WTC11 (cell line): ENCODE measurements around the gene CTNNA2. TPM values are rescaled to one million over a fixed set of nuclear protein-coding genes. Genes with fewer than 3 reads are reported as not detected.

ENCODE experiments used
- ATAC-seq: fragments of 200-7000 bp; cut with Tn5 transposase; 2 replicates; pipeline ENCODE4 v1.10.0; 2021; ENCODE audit warnings: mild to moderate bottlenecking, moderate library complexity
- CTCF ChIA-PET: fragments of 300-600 bp; sonication (Branson Sonifier 250); formaldehyde crosslinking; loops from one replicate; lab custom pipeline; 2021; ENCODE audit warnings: antibody characterized with exemption; lab: Charles Lee
- POLR2A ChIA-PET: fragments of 350-600 bp; sonication (Branson Sonifier 250); formaldehyde crosslinking; loops from one replicate; lab custom pipeline; 2021; ENCODE audit warnings: antibody characterized with exemption; lab: Charles Lee
- DNase-seq: peaks from one replicate; pipeline ENCODE4 v3.0.0; 2021; ENCODE audit warnings: low spot score
- H3K27ac Mint-ChIP-seq: 2 replicates; pipeline ENCODE4 v1.8.0; 2021; ENCODE audit warnings: mixed read lengths
- H3K27me3 Mint-ChIP-seq: 2 replicates; pipeline ENCODE4 v1.8.0; 2021; ENCODE audit warnings: low read depth, mild to moderate bottlenecking, moderate library complexity, mixed read lengths
- H3K36me3 Mint-ChIP-seq: 2 replicates; pipeline ENCODE4 v1.8.0; 2021; ENCODE audit warnings: mixed read lengths
- H3K4me1 Mint-ChIP-seq: 2 replicates; pipeline ENCODE4 v1.8.0; 2022; ENCODE audit warnings: mixed read lengths
- H3K4me3 Mint-ChIP-seq: 2 replicates; pipeline ENCODE4 v1.8.0; 2021; ENCODE audit warnings: mild to moderate bottlenecking, moderate library complexity, mixed read lengths
- H3K9me3 Mint-ChIP-seq: 2 replicates; pipeline ENCODE4 v1.8.0; 2021; ENCODE audit warnings: mixed read lengths
- CREB1 ChIP-seq: sonication (generic); formaldehyde crosslinking; IDR thresholded peaks from 2 replicates; pipeline ENCODE4 v1.8.0; 2023; ENCODE audit warnings: mild to moderate bottlenecking, missing genetic modification reagents
- ELF4 ChIP-seq: sonication (generic); formaldehyde crosslinking; IDR thresholded peaks from 2 replicates; pipeline ENCODE4 v1.8.1; 2022; ENCODE audit warnings: low read depth, mild to moderate bottlenecking, moderate library complexity, missing genetic modification reagents
- ETV6 ChIP-seq: sonication (generic); formaldehyde crosslinking; IDR thresholded peaks from 2 replicates; pipeline ENCODE4 v1.8.1; 2022; ENCODE audit warnings: mild to moderate bottlenecking, missing genetic modification reagents
- FOXJ3 ChIP-seq: sonication (generic); formaldehyde crosslinking; IDR thresholded peaks from 2 replicates; pipeline ENCODE4 v1.9.0; 2021; ENCODE audit warnings: missing genetic modification reagents, mild to moderate bottlenecking, borderline replicate concordance
- GTF2I ChIP-seq: fragments of 250-450 bp; sonication (Bioruptor Pico); conservative IDR thresholded peaks from 2 replicates; pipeline ENCODE4 v1.4.0; 2021; ENCODE audit warnings: mild to moderate bottlenecking
- JUN ChIP-seq: sonication (generic); formaldehyde crosslinking; IDR thresholded peaks from 2 replicates; pipeline ENCODE4 v1.8.0; 2023; ENCODE audit warnings: mild to moderate bottlenecking, missing genetic modification reagents
- MXD4 ChIP-seq: fragments of 250-450 bp; sonication (Bioruptor Pico); IDR thresholded peaks from 2 replicates; pipeline ENCODE4 v1.8.0; 2021; ENCODE audit warnings: mild to moderate bottlenecking, moderate library complexity, borderline replicate concordance
- NR2C2 ChIP-seq: sonication (generic); formaldehyde crosslinking; IDR thresholded peaks from 2 replicates; pipeline ENCODE4 v1.8.0; 2022; ENCODE audit warnings: mild to moderate bottlenecking, missing genetic modification reagents
- TP53 ChIP-seq: sonication (generic); formaldehyde crosslinking; IDR thresholded peaks from 2 replicates; pipeline ENCODE4 v1.8.1; 2023; ENCODE audit warnings: mild to moderate bottlenecking, missing genetic modification reagents
- ZBTB21 ChIP-seq: sonication (generic); formaldehyde crosslinking; IDR thresholded peaks from 2 replicates; pipeline ENCODE4 v1.8.1; 2023; ENCODE audit warnings: mild to moderate bottlenecking, missing genetic modification reagents, borderline replicate concordance
- ZNF219 ChIP-seq: sonication (generic); formaldehyde crosslinking; IDR thresholded peaks from 2 replicates; pipeline ENCODE4 v1.8.0; 2023; ENCODE audit warnings: missing genetic modification reagents, mild to moderate bottlenecking, borderline replicate concordance
- ZNF232 ChIP-seq: sonication (generic); formaldehyde crosslinking; IDR thresholded peaks from 2 replicates; pipeline ENCODE4 v1.8.0; 2022; ENCODE audit warnings: mild to moderate bottlenecking, missing genetic modification reagents
- ZNF317 ChIP-seq: sonication (generic); formaldehyde crosslinking; IDR thresholded peaks from 2 replicates; pipeline ENCODE4 v1.8.1; 2023; ENCODE audit warnings: low read depth, mild to moderate bottlenecking, moderate library complexity, missing genetic modification reagents, borderline replicate concordance
- total RNA-seq: library from RNA; stranded (reverse); gene quantifications from 3 replicates; pipeline ENCODE4 v1.2.3, GENCODE V29; 2021
- TF ChIP-seq, protein P1 (sequence below): fragments of 200-600 bp; IDR thresholded peaks from 2 replicates; pipeline ENCODE4 v1.8.0; 2022; ENCODE audit warnings: antibody characterized with exemption
- TF ChIP-seq, protein P2 (sequence below): sonication (generic); formaldehyde crosslinking; IDR thresholded peaks from 2 replicates; pipeline ENCODE4 v1.8.1; 2022; ENCODE audit warnings: mild to moderate bottlenecking, moderate library complexity, missing genetic modification reagents
- TF ChIP-seq, protein P3 (sequence below): sonication (generic); formaldehyde crosslinking; IDR thresholded peaks from 2 replicates; pipeline ENCODE4 v1.8.1; 2022; ENCODE audit warnings: low read depth, mild to moderate bottlenecking, moderate library complexity, missing genetic modification reagents, borderline replicate concordance
- TF ChIP-seq, protein P4 (sequence below): sonication (generic); formaldehyde crosslinking; IDR thresholded peaks from 2 replicates; pipeline ENCODE4 v1.8.1; 2023; ENCODE audit warnings: mild to moderate bottlenecking, missing genetic modification reagents, moderate library complexity
- TF ChIP-seq, protein P5 (sequence below): sonication (generic); formaldehyde crosslinking; IDR thresholded peaks from 2 replicates; pipeline ENCODE4 v1.8.0; 2022; ENCODE audit warnings: mild to moderate bottlenecking, missing genetic modification reagents
- TF ChIP-seq, protein P6 (sequence below): fragments of 250-450 bp; sonication (Bioruptor Pico); IDR thresholded peaks from 2 replicates; pipeline ENCODE4 v2.1.2; 2022; ENCODE audit warnings: mild to moderate bottlenecking, moderate library complexity
- TF ChIP-seq, protein P7 (sequence below): sonication (generic); formaldehyde crosslinking; conservative IDR thresholded peaks from 2 replicates; pipeline ENCODE4 v1.8.1; 2023; ENCODE audit warnings: mild to moderate bottlenecking, low read depth, missing genetic modification reagents, moderate library complexity

CTNNA2 gene
- total RNA-seq, 1 experiment from 2014 or later = 3.8 TPM

DNA sequence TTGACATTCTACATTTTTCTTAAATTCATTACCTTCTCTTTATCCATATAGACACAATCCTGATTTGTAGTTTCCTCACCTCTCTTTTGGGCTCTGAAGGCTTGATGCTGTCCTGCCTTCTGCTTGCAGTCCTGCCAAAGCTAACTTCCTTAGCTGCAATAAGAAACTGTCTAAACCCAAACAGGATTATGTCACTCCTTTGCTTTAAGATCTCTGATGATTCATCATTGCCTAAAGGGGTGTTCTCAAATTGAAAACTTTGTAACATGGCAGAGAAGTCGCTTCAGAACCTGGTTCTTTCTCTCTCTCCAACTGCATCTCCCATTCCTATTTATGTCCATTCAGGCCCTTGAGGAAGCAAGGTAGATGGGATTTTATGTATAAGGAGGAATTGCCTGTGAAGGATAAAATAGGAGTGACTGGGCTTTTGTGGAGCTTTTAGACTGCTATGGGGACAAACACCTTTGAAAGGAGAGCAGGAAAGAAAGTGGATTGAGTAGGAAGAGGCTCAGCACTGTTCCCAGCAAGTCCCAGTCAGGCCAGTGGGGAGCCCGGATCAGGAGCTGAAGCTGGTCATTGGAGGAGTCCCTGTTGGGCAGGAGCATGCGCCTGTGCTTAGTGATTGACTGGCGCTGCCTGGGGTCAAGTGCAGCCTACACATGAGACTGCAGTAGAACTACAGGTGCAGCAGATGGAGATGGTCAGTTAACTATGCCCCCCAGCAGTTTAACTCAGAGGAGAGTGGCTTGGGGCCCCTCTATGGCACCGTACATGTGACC lies 390.6 kb downstream of the CTNNA2 start (continued):
- no peak for TF ChIP-seq ZNF219 (CRISPR knock-in tag)

DNA sequence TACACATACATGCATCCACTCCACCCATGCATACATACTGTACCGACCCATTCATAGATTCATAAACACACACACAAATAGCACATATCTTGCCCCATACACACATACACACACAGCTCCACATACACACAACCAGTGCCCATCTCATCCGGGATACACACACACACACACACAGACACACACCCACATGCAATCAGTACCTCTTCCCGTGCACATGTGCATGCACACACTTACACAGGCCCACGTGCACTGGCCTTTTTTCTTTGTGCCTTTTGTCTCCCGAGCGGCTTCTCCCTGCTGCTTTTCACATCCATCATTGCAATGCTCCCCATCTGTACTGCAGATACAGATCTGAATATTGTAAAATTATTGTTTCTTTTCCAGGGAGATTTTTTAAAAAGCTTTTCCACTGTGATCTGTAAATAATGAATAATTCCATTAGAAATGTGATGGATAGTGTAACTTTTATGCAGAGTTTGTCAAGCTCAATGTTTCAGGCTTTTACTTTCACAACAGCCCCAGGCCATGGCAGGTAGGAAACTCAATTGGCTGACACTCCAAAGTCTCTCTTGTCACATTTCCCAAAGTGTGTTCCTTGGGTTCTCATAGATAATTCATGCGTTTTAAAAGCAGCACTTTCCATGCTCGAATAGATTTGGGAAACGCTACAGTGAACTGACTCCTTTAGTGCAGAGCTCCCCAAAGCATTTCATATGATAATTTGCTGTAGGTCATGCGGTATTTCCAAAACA lies 393.5 kb downstream of the CTNNA2 start:
- CTCF ChIA-PET = interaction anchor here (1.2 kb wide), 1 partner anchor 22 kb away, joined by 3 read pairs; no protein-coding TSS in a partner anchor
- Mint-ChIP-seq H3K27ac (no peak overlapping the region), H3K4me1 (no peaks in the 10 kb centered on the region; the same call in 1 of the 2 replicates), H3K27me3 (no peaks in the 10 kb centered on the region), H3K4me3 (no peak overlapping the region), H3K9me3 (no peaks in the 10 kb centered on the region), H3K36me3 (no peaks in the 10 kb centered on the region)
- no peak for ATAC-seq
- TF ChIP-seq TP53 (CRISPR knock-in tag) = no peak
- TF ChIP-seq JUN (CRISPR knock-in tag) = no peak
- TF ChIP-seq, protein P1, sequence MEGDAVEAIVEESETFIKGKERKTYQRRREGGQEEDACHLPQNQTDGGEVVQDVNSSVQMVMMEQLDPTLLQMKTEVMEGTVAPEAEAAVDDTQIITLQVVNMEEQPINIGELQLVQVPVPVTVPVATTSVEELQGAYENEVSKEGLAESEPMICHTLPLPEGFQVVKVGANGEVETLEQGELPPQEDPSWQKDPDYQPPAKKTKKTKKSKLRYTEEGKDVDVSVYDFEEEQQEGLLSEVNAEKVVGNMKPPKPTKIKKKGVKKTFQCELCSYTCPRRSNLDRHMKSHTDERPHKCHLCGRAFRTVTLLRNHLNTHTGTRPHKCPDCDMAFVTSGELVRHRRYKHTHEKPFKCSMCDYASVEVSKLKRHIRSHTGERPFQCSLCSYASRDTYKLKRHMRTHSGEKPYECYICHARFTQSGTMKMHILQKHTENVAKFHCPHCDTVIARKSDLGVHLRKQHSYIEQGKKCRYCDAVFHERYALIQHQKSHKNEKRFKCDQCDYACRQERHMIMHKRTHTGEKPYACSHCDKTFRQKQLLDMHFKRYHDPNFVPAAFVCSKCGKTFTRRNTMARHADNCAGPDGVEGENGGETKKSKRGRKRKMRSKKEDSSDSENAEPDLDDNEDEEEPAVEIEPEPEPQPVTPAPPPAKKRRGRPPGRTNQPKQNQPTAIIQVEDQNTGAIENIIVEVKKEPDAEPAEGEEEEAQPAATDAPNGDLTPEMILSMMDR = no peak
- TF ChIP-seq, protein P2, sequence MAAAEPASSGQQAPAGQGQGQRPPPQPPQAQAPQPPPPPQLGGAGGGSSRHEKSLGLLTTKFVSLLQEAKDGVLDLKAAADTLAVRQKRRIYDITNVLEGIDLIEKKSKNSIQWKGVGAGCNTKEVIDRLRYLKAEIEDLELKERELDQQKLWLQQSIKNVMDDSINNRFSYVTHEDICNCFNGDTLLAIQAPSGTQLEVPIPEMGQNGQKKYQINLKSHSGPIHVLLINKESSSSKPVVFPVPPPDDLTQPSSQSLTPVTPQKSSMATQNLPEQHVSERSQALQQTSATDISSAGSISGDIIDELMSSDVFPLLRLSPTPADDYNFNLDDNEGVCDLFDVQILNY (CRISPR knock-in tag) = no peak
- no peak for TF ChIP-seq ZNF232 (CRISPR knock-in tag)
- TF ChIP-seq ELF4 = no peak
- no peak for DNase-seq
- POLR2A ChIA-PET = no interaction called here

DNA sequence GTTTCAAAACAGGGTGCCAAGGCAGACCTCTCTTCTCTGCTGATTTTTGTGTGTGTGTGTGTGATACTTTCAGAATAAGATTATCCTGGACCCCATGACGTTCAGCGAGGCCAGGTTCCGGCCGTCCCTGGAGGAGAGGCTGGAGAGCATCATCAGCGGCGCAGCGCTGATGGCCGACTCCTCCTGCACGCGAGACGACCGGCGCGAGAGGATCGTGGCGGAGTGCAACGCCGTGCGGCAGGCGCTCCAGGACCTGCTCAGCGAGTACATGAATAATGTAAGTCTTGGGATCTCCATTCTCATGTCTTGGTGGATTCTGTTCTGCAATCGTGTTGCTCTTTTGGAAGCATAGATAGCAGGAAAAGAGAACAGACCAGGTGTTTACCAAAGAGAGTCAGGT lies 396.7 kb downstream of the CTNNA2 start:
- ChIA-PET POLR2A (no interaction called here), CTCF (no interaction called here)
- H3K36me3 Mint-ChIP-seq = no peaks in the 10 kb centered on the region
- ATAC-seq (no peak), DNase-seq (no peak)
- H3K27ac Mint-ChIP-seq = no peak overlapping the region
- H3K27me3 Mint-ChIP-seq = no peaks in the 10 kb centered on the region
- no peaks in the 10 kb centered on the region for H3K9me3 Mint-ChIP-seq
- no peaks in the 10 kb centered on the region; the same call in 1 of the 2 replicates for H3K4me1 Mint-ChIP-seq
- no peak overlapping the region for H3K4me3 Mint-ChIP-seq
- TF ChIP-seq GTF2I (CRISPR knock-in tag) (no peak), ZNF232 (CRISPR knock-in tag) (no peak), ZBTB21 (CRISPR knock-in tag) (no peak), ETV6 (CRISPR knock-in tag) (no peak), NR2C2 (no peak), MXD4 (CRISPR knock-in tag) (no peak), ZNF317 (CRISPR knock-in tag) (no peak), CREB1 (no peak), FOXJ3 (CRISPR knock-in tag) (no peak)
- TF ChIP-seq, protein P1 = no peak
- TF ChIP-seq, protein P3, sequence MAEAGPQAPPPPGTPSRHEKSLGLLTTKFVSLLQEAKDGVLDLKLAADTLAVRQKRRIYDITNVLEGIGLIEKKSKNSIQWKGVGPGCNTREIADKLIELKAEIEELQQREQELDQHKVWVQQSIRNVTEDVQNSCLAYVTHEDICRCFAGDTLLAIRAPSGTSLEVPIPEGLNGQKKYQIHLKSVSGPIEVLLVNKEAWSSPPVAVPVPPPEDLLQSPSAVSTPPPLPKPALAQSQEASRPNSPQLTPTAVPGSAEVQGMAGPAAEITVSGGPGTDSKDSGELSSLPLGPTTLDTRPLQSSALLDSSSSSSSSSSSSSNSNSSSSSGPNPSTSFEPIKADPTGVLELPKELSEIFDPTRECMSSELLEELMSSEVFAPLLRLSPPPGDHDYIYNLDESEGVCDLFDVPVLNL = no peak
- TF ChIP-seq, protein P4, sequence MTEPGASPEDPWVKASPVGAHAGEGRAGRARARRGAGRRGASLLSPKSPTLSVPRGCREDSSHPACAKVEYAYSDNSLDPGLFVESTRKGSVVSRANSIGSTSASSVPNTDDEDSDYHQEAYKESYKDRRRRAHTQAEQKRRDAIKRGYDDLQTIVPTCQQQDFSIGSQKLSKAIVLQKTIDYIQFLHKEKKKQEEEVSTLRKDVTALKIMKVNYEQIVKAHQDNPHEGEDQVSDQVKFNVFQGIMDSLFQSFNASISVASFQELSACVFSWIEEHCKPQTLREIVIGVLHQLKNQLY = no peak
- TF ChIP-seq, protein P5, sequence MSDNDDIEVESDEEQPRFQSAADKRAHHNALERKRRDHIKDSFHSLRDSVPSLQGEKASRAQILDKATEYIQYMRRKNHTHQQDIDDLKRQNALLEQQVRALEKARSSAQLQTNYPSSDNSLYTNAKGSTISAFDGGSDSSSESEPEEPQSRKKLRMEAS (CRISPR knock-in tag) = no peak
- TF ChIP-seq, protein P6, sequence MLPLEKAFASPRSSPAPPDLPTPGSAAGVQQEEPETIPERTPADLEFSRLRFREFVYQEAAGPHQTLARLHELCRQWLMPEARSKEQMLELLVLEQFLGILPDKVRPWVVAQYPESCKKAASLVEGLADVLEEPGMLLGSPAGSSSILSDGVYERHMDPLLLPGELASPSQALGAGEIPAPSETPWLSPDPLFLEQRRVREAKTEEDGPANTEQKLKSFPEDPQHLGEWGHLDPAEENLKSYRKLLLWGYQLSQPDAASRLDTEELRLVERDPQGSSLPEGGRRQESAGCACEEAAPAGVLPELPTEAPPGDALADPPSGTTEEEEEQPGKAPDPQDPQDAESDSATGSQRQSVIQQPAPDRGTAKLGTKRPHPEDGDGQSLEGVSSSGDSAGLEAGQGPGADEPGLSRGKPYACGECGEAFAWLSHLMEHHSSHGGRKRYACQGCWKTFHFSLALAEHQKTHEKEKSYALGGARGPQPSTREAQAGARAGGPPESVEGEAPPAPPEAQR = no peak
- TF ChIP-seq, protein P7, sequence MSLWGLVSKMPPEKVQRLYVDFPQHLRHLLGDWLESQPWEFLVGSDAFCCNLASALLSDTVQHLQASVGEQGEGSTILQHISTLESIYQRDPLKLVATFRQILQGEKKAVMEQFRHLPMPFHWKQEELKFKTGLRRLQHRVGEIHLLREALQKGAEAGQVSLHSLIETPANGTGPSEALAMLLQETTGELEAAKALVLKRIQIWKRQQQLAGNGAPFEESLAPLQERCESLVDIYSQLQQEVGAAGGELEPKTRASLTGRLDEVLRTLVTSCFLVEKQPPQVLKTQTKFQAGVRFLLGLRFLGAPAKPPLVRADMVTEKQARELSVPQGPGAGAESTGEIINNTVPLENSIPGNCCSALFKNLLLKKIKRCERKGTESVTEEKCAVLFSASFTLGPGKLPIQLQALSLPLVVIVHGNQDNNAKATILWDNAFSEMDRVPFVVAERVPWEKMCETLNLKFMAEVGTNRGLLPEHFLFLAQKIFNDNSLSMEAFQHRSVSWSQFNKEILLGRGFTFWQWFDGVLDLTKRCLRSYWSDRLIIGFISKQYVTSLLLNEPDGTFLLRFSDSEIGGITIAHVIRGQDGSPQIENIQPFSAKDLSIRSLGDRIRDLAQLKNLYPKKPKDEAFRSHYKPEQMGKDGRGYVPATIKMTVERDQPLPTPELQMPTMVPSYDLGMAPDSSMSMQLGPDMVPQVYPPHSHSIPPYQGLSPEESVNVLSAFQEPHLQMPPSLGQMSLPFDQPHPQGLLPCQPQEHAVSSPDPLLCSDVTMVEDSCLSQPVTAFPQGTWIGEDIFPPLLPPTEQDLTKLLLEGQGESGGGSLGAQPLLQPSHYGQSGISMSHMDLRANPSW (CRISPR knock-in tag) = no peak
